Forelimb muscle (tissue), 1 donor: ENCODE data around the gene TUBD1. TPM values are rescaled to one million over a fixed set of nuclear protein-coding genes. Genes with fewer than 3 reads are reported as not detected.
"Not testable (repeated sequence)": the region's sequence is repeated elsewhere in the genome, so short reads cannot be mapped to it uniquely, and the experiment has no call there.

ENCODE experiments used
- DNase-seq: peaks from one replicate; pipeline ENCODE4 v3.0.0-alpha.2; 2013; ENCODE audit warnings: low read depth
- polyA plus RNA-seq: library from polyadenylated mRNA; unstranded; fragments of 120-200 nt; gene quantifications from one replicate; pipeline ENCODE4 v1.2.1, GENCODE V29; 2013; ENCODE audit not compliant: insufficient read length

The TUBD1 gene
- polyA plus RNA-seq, 1 donor, result 11.0 TPM

DNA sequence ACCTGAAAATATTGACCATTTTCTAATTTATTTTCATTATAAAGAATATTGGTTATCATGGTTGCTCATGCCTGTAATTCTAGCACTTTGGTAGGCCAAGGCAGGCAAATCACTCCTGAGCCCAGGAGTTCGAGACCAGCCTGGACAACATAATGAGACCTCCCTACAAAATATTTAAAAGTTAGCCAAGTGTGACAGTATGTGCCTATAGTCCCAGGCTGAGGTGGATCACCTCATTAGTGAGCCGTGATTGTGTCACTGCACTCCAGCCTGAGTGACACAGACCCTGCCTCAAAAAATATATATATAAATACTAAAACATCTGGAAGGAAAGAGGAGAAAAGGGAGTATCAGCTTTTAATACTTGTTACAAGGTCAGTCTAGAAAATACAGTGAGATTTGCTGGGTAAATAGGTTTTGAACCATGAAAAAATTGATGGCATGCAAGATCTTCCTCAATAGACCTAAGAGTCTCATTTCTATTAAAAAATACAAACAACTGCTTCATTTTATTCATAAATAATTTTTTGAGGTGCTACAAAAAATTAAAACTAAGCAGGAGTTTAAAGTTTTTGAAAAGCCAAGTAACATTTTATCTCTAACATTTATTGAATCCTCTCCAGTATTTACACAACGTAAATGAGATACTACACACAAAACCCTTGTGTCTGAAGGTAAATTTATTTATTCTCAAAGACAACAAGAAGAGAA is 47.7 kb downstream of the TUBD1 start:
- DNase-seq, result no peak

DNA sequence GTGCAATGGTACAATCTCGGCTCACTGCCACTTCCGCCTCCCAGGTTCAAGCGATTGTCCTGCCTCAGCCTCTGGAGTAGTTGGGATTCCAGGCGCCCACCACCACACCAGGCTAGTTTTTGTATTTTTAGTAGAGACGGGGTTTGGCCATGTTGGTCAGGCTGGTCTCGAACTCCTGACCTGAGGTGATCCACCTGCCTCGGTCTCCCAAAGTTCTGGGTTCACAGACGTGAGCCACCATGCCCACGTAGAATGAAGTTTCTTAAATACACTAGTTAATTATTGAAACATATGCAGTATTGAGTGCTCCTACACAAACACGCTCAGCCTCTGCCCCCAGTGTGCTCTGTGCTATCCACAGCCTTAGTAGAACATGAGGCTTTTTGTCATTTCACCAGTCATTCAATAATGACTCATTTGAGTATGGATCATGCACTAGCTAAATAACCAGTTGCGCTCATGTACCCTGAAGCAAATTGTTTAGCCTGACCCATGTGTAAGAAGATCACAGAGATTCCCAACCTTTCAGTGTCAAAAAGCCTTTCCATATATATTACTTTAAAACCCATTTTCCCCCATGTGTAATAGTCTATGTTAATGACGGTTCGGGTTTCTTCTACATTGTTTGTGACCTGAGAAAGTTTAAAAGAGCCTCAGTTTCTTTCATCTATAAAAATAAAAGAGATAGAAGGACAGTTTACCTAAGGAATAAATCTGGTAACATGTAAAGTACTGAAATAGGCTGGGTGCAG is 49.7 kb downstream of the TUBD1 start:
- no peak for DNase-seq

DNA sequence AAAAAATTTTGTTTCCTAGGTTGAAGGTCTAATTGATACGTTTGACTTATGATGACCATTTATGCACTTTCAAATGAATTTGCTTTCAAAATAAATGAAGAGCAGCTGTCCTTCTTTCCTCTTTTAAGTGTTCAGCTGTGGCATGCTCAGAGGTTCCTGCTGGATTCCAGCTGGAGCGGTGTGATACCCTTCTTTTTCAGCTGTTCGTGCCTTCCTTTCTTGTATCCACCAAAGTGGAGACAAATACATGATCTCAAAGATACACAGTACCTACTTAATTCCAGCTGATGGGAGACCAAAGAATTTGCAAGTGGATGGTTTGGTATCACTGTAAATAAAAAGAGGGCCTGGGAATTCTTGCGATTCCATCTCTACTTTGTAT is 50.9 kb downstream of the TUBD1 start:
- not testable (repeated sequence) for DNase-seq

GRCh38 chr17:59841091-59841881 is 51.5 kb downstream of the TUBD1 start:
- not testable (repeated sequence) for DNase-seq

DNA sequence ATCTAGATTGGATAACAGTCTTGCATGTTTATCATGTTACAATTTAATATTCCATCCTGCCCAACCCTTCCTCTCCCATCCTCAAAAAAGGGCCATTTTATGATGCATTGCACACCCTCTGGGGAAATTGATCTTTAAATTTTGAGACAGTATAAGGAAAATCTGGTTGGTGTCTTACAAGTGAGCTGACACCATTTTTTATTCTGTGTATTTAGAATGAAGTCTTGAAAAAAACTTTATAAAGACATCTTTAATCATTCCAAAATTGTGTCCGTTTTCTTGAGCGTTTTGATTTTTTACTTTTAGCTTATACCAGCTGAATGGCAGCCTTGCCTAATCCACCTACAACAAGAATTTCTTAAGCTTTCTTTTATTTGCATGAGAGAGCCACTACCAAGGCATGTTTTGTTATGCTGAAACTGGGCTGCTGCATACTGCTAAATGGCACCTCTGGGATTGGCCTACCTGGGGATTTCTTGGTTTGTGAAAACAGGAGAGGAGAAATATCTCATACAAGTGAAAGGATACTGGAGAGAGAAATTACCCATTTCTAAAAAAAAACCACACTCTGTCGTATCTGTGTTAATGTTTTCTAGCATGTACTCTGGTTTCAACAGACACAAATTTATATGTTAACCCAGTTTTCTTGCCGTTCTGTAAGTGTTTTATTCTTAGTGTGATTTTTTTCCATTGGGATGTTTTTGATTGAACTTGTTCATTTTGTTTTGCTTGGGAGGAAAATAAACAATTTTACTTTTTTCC is 52.2 kb downstream of the TUBD1 start:
- no peak for DNase-seq

- DNase-seq, result no peak
These were observed 53.0 kb downstream of the TUBD1 start for GRCh38 chr17:59839651-59840328.

DNA sequence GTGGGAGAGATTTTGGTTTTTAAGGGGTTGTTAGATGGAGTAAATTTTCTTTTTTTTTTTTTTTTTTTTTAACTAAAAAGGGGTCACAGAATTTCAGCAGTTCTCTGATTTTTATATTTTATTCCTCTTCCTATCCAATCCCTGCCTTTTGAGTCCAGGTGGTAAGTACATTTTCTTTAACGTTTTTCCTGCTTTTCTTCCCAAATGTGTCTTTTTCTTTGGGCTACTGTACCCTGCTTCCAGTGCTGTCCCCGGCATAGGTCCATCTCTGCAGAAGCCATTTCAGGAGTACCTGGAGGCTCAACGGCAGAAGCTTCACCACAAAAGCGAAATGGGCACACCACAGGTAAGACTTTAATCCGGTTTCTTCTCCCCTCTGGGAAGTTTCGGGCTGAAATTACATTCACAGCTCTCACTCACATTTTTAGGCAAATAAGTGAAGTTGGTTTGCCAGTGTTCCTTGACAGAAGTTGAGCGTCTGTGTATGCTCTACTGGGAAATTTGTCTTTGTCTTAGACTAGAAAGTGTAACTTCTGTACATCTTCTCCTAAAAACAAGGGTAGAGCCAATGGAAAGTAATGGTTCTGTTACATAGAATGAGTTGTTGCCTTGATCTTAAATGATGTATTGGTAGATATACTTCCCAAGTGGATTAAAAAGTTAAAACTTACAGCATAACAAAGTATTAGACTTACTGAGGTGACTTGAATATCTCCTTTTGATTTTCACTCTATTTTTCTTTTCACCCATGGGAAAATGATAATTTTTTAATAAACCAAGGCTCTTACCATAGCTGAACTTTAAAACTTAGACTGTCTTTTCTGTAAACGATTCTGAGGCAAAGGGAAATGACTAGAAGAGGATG is 54.5 kb downstream of the TUBD1 start:
- DNase-seq, result no peak

GRCh38 chr17:59837308-59838051 is 55.3 kb downstream of the TUBD1 start:
- peak; percentile 86 for DNase-seq

DNA sequence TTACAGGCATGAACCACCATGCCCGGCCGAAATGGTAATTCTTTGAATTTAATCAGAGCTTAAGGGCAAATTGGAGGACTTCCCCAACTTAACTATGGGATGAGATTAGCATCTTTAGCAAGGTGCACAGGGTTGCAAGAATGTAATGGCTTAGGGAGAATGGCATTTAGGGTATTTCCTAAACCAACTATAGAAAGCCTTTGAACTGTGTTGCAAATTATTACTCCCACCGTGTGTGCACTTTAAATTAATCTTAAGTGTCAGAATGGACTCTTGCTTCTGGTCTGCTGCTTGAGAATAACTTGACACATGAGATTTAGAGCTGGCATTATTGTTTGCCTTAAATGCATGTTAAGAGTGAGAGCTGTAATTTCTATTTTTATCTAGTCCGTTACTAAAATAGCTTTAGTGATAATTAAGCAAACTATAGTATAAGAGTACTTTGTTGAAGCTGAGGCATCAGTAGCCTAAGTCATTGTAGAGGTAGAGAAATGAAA is 59.8 kb downstream of the TUBD1 start:
- no peak for DNase-seq

DNA sequence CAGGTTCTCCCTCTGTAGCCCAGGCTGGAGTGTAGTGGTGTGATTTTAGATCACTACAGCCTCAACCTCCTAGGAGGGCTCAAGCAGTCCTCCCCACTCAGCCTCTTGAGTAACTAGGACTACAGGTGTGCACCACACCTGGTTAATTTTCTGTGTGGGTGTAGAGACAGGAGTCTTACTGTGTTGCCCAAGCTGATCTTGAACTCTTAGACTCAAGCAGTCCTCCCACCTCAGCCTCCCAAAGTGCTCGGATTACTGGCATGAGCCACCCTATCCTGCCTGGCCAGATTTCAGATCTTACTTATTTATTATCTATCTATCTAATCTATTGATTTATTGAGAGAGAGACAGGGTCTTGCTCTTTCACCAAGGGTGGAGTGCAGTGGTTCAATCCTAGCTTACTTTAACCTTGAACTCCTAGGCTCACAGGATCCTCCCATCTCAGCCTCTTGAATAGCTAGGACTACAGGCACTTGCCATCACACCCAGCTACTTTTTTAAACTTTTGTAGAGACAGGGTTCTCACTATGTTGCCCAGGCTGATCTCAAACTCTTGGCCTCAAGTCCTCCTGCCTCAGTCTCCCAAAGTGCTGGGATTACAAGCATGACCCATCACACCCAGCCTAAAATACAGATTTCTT is 61.8 kb downstream of the TUBD1 start:
- no peak for DNase-seq

DNA sequence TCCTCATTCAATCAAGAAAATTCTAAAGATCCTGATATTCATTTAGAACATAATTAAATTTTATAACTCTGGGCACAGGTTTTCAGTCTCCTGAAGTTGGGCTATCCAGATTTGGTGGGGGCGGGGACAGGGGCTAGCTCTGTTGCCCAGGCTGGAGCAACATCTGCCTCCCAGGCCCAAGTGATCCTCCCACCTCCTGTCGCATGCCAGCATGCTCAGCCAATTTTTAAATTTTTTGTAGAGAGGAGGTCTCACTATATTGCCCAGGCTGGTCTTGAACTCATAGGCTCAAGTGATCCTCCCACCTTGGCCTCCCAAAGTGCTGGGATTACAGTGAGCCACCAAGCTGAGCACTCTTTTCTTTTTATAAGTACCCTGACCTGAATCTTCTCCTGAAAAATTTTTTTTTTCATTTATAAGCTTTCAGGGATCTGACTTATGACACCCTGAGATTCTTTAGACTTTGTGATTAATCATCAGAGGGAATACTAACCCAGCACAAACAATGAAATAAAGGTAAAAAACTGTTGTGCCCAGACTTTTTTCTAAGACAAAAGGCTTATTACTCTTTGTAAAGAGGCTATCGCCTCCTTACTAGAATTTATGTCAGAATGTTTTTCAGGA is 62.6 kb downstream of the TUBD1 start:
- no peak for DNase-seq

DNA sequence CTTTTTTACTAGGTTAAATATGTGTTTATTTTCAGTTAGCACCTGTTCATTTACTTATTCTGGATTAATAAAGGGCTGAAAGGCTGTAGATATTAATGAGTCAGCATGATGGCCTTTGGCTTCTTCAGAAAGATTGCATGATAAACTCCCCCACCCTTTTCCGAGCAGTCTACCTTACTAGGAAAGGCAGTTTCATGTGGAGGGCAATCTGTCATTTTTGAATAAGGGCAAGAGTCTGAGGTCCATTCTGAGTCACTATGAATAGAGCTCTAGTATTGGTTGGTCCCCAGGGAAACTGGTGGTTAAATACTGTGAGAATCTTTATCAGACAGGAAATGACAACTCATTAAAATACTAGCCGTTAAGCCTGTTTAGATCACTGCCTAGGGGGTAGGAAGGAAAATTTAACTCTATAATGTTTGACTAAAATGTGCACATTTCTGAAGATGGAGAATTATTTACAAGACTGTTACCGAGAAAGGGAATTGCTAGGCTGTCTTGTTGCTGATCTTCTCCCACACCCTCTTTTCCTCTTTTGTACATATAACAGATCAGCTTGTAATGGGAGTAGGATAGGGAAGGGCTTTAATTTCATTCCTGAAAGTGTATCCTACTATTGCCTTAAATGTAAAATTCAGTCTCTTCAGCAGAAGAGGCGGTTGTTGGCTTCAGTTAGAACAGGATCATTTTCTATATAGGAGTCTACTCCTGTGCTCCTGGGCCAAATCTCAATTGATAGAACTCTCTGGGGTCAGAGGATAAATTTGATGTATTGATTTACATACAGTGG is 63.3 kb downstream of the TUBD1 start:
- DNase-seq, result no peak

GRCh38 chr17:59828819-59829216 is 63.9 kb downstream of the TUBD1 start:
- DNase-seq, result not testable (repeated sequence)

DNA sequence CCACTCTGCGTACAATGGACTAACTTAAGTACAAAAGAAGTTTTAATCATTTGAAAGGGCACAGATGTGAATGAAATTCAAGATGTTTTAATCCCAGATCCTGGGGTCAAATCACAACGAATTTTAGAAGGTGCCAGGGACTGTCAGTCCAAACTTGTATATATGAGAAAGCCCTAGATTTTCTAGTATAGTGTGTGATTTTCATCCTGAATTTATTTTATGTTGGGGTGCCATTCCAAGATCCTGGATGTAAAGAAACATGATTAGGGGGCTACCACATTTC is 64.3 kb downstream of the TUBD1 start:
- DNase-seq, result no peak

- DNase-seq, result no peak
These were observed 64.8 kb downstream of the TUBD1 start for GRCh38 chr17:59827721-59828477.

- DNase-seq, result no peak
These were observed 65.9 kb downstream of the TUBD1 start for GRCh38 chr17:59826706-59827453.
